PC-3 (cell line): ENCODE results near the gene KLHDC8A.

Experiments used
- CTCF ChIP-seq: fragments of 300-600 bp; sonication (generic); conservative IDR thresholded peaks from 2 replicates; pipeline ENCODE4 v1.5.1; 2017; ENCODE audit warnings: antibody characterized with exemption, low read depth, mild to moderate bottlenecking, low read length
- EZH2phosphoT487 ChIP-seq: fragments of 300-600 bp; sonication (generic); IDR thresholded peaks from 2 replicates; pipeline ENCODE4 v1.6.1; 2018; ENCODE audit warnings: mild to moderate bottlenecking, antibody characterized with exemption, low read length, borderline replicate concordance

- TF ChIP-seq CTCF (no peak), EZH2phosphoT487 (no peak)
Measured at GRCh38 chr1:205310976-205311704, 45.6 kb downstream of the KLHDC8A start.
